Measurements from ENCODE around the gene MOSPD3.

MOSPD3 gene

DNA sequence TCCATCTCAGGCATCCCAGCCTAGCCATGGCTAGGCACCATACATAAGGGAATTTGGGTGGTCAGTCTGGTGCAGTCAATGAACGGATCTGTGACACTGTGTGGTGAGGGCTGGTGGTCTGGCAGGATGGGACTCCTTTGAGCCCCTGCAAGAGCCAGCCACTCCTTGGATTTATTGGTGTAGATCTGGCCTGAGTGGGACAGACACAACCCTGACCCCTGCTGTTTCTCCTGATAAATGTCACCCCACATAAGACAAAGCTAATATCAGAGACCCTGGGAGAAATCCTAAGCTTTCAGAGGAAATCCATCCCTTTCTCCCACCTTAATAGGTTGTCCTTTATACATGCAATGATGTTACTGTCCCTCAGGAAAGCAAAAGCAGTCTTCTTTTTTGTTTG is 23.9 kb upstream of the MOSPD3 start:
- Histone ChIP-seq H3K36me3 (ENCODE audit: insufficient read depth, insufficient read length, low read length) (no peaks in the 10 kb centered on the region), H3K9me3 (ENCODE audit: insufficient read depth, low read length) (no peaks in the 10 kb centered on the region), H3K27me3 (ENCODE audit: insufficient read depth, insufficient read length) (no peaks in the 10 kb centered on the region), H3K4me3 (ENCODE audit: insufficient read length, low read depth) (no peak overlapping the region), H3K4me1 (ENCODE audit: insufficient read depth, insufficient read length) (peaks cover 21% of the 10 kb centered on the region), H3K9ac (ENCODE audit: insufficient read length, low read depth) (no peak overlapping the region)
- TF ChIP-seq YY1 (IDR thresholded peaks at IDR 0.05; ENCODE audit: insufficient read depth, insufficient read length) (no peak), SUZ12 (IDR thresholded peaks at IDR 0.05; ENCODE audit: extremely low read depth, insufficient read depth, insufficient read length) (no peak), ZNF274 (IDR thresholded peaks at IDR 0.05; ENCODE audit: low read depth, low read length) (no peak)
- DNase-seq (ENCODE audit: low read depth, low spot score), result no peak

- Histone ChIP-seq H3K4me3 (ENCODE audit: insufficient read length, low read depth) (no peak overlapping the region), H3K9me3 (ENCODE audit: insufficient read depth, low read length) (no peaks in the 10 kb centered on the region), H3K27me3 (ENCODE audit: insufficient read depth, insufficient read length) (no peaks in the 10 kb centered on the region), H3K36me3 (ENCODE audit: insufficient read depth, insufficient read length, low read length) (no peaks in the 10 kb centered on the region), H3K9ac (ENCODE audit: insufficient read length, low read depth) (peak overlapping the region; percentile 22), H3K4me1 (ENCODE audit: insufficient read depth, insufficient read length) (peaks cover 14% of the 10 kb centered on the region)
- DNase-seq (ENCODE audit: low read depth, low spot score), result no peak
- TF ChIP-seq YY1 (IDR thresholded peaks at IDR 0.05; ENCODE audit: insufficient read depth, insufficient read length), result no peak
- no peak for TF ChIP-seq ZNF274 (IDR thresholded peaks at IDR 0.05; ENCODE audit: low read depth, low read length)
- no peak for TF ChIP-seq SUZ12 (IDR thresholded peaks at IDR 0.05; ENCODE audit: extremely low read depth, insufficient read depth, insufficient read length)
Measured at GRCh38 chr7:100589341-100589947, 22.9 kb upstream of the MOSPD3 start.

- no peak for DNase-seq (ENCODE audit: low read depth, low spot score)
Measured at GRCh38 chr7:100590077-100590737, 22.1 kb upstream of the MOSPD3 start.

DNA sequence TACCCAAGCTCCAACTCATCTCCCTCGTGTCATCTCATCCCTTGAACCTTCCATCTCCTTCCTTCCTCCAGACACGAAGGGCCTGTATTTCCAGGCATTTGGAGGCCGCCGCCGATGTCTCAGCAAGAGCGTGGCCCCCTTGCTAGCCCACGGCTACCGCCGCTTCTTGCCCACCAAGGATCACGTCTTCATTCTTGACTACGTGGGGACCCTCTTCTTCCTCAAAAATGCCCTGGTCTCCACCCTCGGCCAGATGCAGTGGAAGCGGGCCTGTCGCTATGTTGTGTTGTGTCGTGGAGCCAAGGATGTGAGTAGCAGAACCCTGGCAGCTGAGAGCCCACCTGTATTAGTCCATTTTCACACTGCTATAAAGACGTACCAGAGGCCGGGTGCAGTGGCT is 20.7 kb upstream of the MOSPD3 start:
- no peak for DNase-seq (ENCODE audit: low read depth, low spot score)
- H3K27me3 ChIP-seq (ENCODE audit: insufficient read depth, insufficient read length), result no peaks in the 10 kb centered on the region

More at GRCh38 chr7:100590077-100590737, 22.1 kb upstream of the MOSPD3 start:
- Histone ChIP-seq H3K9ac (ENCODE audit: insufficient read length, low read depth) (peak overlapping the region; percentile 32), H3K27me3 (ENCODE audit: insufficient read depth, insufficient read length) (no peaks in the 10 kb centered on the region), H3K36me3 (ENCODE audit: insufficient read depth, insufficient read length, low read length) (no peaks in the 10 kb centered on the region), H3K4me3 (ENCODE audit: insufficient read length, low read depth) (no peak overlapping the region), H3K4me1 (ENCODE audit: insufficient read depth, insufficient read length) (peaks cover 12% of the 10 kb centered on the region), H3K9me3 (ENCODE audit: insufficient read depth, low read length) (no peaks in the 10 kb centered on the region)
- TF ChIP-seq ZNF274 (IDR thresholded peaks at IDR 0.05; ENCODE audit: low read depth, low read length), result no peak
- TF ChIP-seq SUZ12 (IDR thresholded peaks at IDR 0.05; ENCODE audit: extremely low read depth, insufficient read depth, insufficient read length), result no peak
- no peak for TF ChIP-seq YY1 (IDR thresholded peaks at IDR 0.05; ENCODE audit: insufficient read depth, insufficient read length)

GRCh38 chr7:100595188-100595587 is 17.2 kb upstream of the MOSPD3 start:
- Histone ChIP-seq H3K27me3 (ENCODE audit: insufficient read depth, insufficient read length) (no peaks in the 10 kb centered on the region), H3K4me1 (ENCODE audit: insufficient read depth, insufficient read length) (peaks cover 12% of the 10 kb centered on the region), H3K4me3 (ENCODE audit: insufficient read length, low read depth) (no peak overlapping the region), H3K9me3 (ENCODE audit: insufficient read depth, low read length) (no peaks in the 10 kb centered on the region), H3K36me3 (ENCODE audit: insufficient read depth, insufficient read length, low read length) (peaks cover 9% of the 10 kb centered on the region), H3K9ac (ENCODE audit: insufficient read length, low read depth) (no peak overlapping the region)
- TF ChIP-seq ZNF274 (IDR thresholded peaks at IDR 0.05; ENCODE audit: low read depth, low read length) (no peak), SUZ12 (IDR thresholded peaks at IDR 0.05; ENCODE audit: extremely low read depth, insufficient read depth, insufficient read length) (no peak), YY1 (IDR thresholded peaks at IDR 0.05; ENCODE audit: insufficient read depth, insufficient read length) (no peak)
- no peak for DNase-seq (ENCODE audit: low read depth, low spot score)

More for the DNA sequence above, 20.7 kb upstream of the MOSPD3 start:
- H3K9me3 ChIP-seq (ENCODE audit: insufficient read depth, low read length), result no peaks in the 10 kb centered on the region
- TF ChIP-seq ZNF274 (IDR thresholded peaks at IDR 0.05; ENCODE audit: low read depth, low read length), result no peak
- TF ChIP-seq YY1 (IDR thresholded peaks at IDR 0.05; ENCODE audit: insufficient read depth, insufficient read length), result no peak
- TF ChIP-seq SUZ12 (IDR thresholded peaks at IDR 0.05; ENCODE audit: extremely low read depth, insufficient read depth, insufficient read length), result no peak
- peaks cover 12% of the 10 kb centered on the region for H3K4me1 ChIP-seq (ENCODE audit: insufficient read depth, insufficient read length)
- H3K36me3 ChIP-seq (ENCODE audit: insufficient read depth, insufficient read length, low read length), result peaks cover 9% of the 10 kb centered on the region
- no peak overlapping the region for H3K9ac ChIP-seq (ENCODE audit: insufficient read length, low read depth)
- H3K4me3 ChIP-seq (ENCODE audit: insufficient read length, low read depth), result no peak overlapping the region

- peaks cover 9% of the 10 kb centered on the region for H3K4me1 ChIP-seq (ENCODE audit: insufficient read depth, insufficient read length)
- no peak for TF ChIP-seq SUZ12 (IDR thresholded peaks at IDR 0.05; ENCODE audit: extremely low read depth, insufficient read depth, insufficient read length)
- no peak for TF ChIP-seq YY1 (IDR thresholded peaks at IDR 0.05; ENCODE audit: insufficient read depth, insufficient read length)
- no peak for TF ChIP-seq ZNF274 (IDR thresholded peaks at IDR 0.05; ENCODE audit: low read depth, low read length)
- H3K27me3 ChIP-seq (ENCODE audit: insufficient read depth, insufficient read length), result no peaks in the 10 kb centered on the region
- H3K36me3 ChIP-seq (ENCODE audit: insufficient read depth, insufficient read length, low read length), result peaks cover 9% of the 10 kb centered on the region
- H3K9ac ChIP-seq (ENCODE audit: insufficient read length, low read depth), result no peak overlapping the region
- DNase-seq (ENCODE audit: low read depth, low spot score), result no peak
- no peak overlapping the region for H3K4me3 ChIP-seq (ENCODE audit: insufficient read length, low read depth)
- H3K9me3 ChIP-seq (ENCODE audit: insufficient read depth, low read length), result no peaks in the 10 kb centered on the region
Measured at GRCh38 chr7:100598425-100598824, 13.9 kb upstream of the MOSPD3 start.

- H3K4me1 ChIP-seq (ENCODE audit: insufficient read depth, insufficient read length), result peaks cover 9% of the 10 kb centered on the region
- H3K36me3 ChIP-seq (ENCODE audit: insufficient read depth, insufficient read length, low read length), result peaks cover 9% of the 10 kb centered on the region
- H3K9ac ChIP-seq (ENCODE audit: insufficient read length, low read depth), result no peak overlapping the region
- TF ChIP-seq SUZ12 (IDR thresholded peaks at IDR 0.05; ENCODE audit: extremely low read depth, insufficient read depth, insufficient read length) (no peak), YY1 (IDR thresholded peaks at IDR 0.05; ENCODE audit: insufficient read depth, insufficient read length) (no peak), ZNF274 (IDR thresholded peaks at IDR 0.05; ENCODE audit: low read depth, low read length) (no peak)
- H3K4me3 ChIP-seq (ENCODE audit: insufficient read length, low read depth), result no peak overlapping the region
- no peak for DNase-seq (ENCODE audit: low read depth, low spot score)
- peaks cover 2% of the 10 kb centered on the region for H3K27me3 ChIP-seq (ENCODE audit: insufficient read depth, insufficient read length)
- no peaks in the 10 kb centered on the region for H3K9me3 ChIP-seq (ENCODE audit: insufficient read depth, low read length)
Measured at GRCh38 chr7:100599911-100600729, 12.2 kb upstream of the MOSPD3 start.
